Testis (tissue), 3 donors: Measurements from ENCODE around the gene UGT1A10. TPM values are rescaled to one million over a fixed set of nuclear protein-coding genes. Genes with fewer than 3 reads are reported as not detected.

ENCODE experiments used
- DNase-seq: peaks from one replicate; pipeline ENCODE4 v3.0.0-alpha.2; 2019
- H3K27ac ChIP-seq, 2 donors: fragments of 200-600 bp; sonication (generic); one replicate each; pipeline ENCODE4 v1.5.1; 2019
- H3K27me3 ChIP-seq: fragments of 200-600 bp; sonication (generic); one replicate; pipeline ENCODE4 v1.5.1; 2019
- H3K36me3 ChIP-seq: fragments of 200-600 bp; sonication (generic); one replicate; pipeline ENCODE4 v1.5.1; 2017; ENCODE audit warnings: low read depth; ENCODE audit errors: missing control alignments
- H3K4me1 ChIP-seq: fragments of 200-600 bp; sonication (generic); one replicate; pipeline ENCODE4 v1.5.1; 2019
- H3K4me3 ChIP-seq, 2 donors: fragments of 200-600 bp; sonication (generic); one replicate each; pipeline ENCODE4 v1.5.1; 2017 to 2019
- H3K9me3 ChIP-seq: fragments of 200-600 bp; sonication (generic); one replicate; pipeline ENCODE4 v1.5.1; 2017
- CTCF ChIP-seq, 3 experiments: fragments of 450-650 bp in 2 of 3; fragments of 200-600 bp in 1 of 3; sonication (generic) in 1 of 3; IDR thresholded peaks; one replicate each; pipeline ENCODE4 v1.5.1; 2016 to 2019; ENCODE audit warnings: antibody characterized with exemption in 3 of 3, mild to moderate bottlenecking in 2 of 3, moderate library complexity in 1 of 3
- POLR2A ChIP-seq: fragments of 450-650 bp; IDR thresholded peaks from one replicate; pipeline ENCODE4 v1.6.1; 2017; ENCODE audit warnings: antibody characterized with exemption, mild to moderate bottlenecking, moderate library complexity
- WGBS, 2 donors: methylation state at CpG; one replicate each; pipeline ENCODE4 v1.1.5; 2018; 5-methylcytosine and 5-hydroxymethylcytosine counted together
- intact Hi-C: fragments of 100-400 bp; cut with DNase I; formaldehyde crosslinking; loops from one replicate; pipeline ENCODE4 v1.15.1; 2023; ENCODE audit warnings: low total_unique reads
- polyA plus RNA-seq: library from polyadenylated mRNA; stranded (reverse); fragments of 350-450 nt; fragmentation: Illumina TruSeq; extraction: RNeasy Lipid Tissue Mini Kit (QIAGEN cat#74804); gene quantifications from one replicate; pipeline ENCODE4 v1.2.3, GENCODE V29; 2014; ENCODE audit warnings: low read depth, low replicate concordance; ENCODE audit not compliant: insufficient read depth
- total RNA-seq, 2 donors: library from RNA; depleted of rRNA; stranded (reverse); fragments of >200 nt; gene quantifications; one replicate each; pipeline ENCODE4 v1.2.3, GENCODE V29; 2016

Gene UGT1A10
- total and polyA plus RNA-seq, 3 donors from 2014 or later: 0.29 to 0.68 (median 0.31) TPM

GRCh38 chr2:233668605-233669260 lies 32.5 kb downstream of the UGT1A10 start:
- no peak overlapping the region for H3K27ac ChIP-seq
- intact Hi-C loops: no loop called here
- H3K36me3 ChIP-seq: no peaks in the 10 kb centered on the region
- H3K9me3 ChIP-seq: no peaks in the 10 kb centered on the region
- H3K27me3 ChIP-seq: no peaks in the 10 kb centered on the region
- H3K4me3 ChIP-seq: no peak overlapping the region
- no peak for DNase-seq
- WGBS, 2 donors: 88 to 90% methylated on average over 4 of the region's 4 CpGs
- no peak for TF ChIP-seq POLR2A
- no peak for TF ChIP-seq CTCF (IDR thresholded peaks at IDR 0.05)
- H3K4me1 ChIP-seq: no peaks in the 10 kb centered on the region

- Histone ChIP-seq H3K4me3 (no peak within 1 kb of the TSS), H3K27ac (no peak within 1 kb of the TSS), H3K36me3 (no peaks in the 10 kb centered on the region), H3K9me3 (no peaks in the 10 kb centered on the region), H3K27me3 (no peaks in the 10 kb centered on the region), H3K4me1 (no peaks in the 10 kb centered on the region)
- 81 to 84% methylated on average over 5 of the region's 5 CpGs for WGBS, 2 donors
- no peak for DNase-seq
- intact Hi-C loops: no loop called here
- no peak for TF ChIP-seq CTCF (IDR thresholded peaks at IDR 0.05)
- no peak for TF ChIP-seq POLR2A
Measured at GRCh38 chr2:233671290-233672161, 35.3 kb downstream of the UGT1A10 start, which contains the start of gene UGT1A9. Gene UGT1A9, plus strand, starts transcription at chr2:233671898. Its CDS starts 37 bp downstream, at chr2:233671935.

- Histone ChIP-seq H3K36me3 (no peaks in the 10 kb centered on the region), H3K27me3 (no peaks in the 10 kb centered on the region), H3K9me3 (no peaks in the 10 kb centered on the region), H3K4me3 (no peak overlapping the region), H3K27ac (no peak overlapping the region), H3K4me1 (no peaks in the 10 kb centered on the region)
- TF ChIP-seq POLR2A (no peak), CTCF (IDR thresholded peaks at IDR 0.05) (no peak)
- WGBS, 2 donors: 77 to 88% methylated on average over 3 of the region's 3 CpGs
- DNase-seq: no peak
- intact Hi-C loops: no loop called here
Measured at GRCh38 chr2:233672886-233673285, 36.6 kb downstream of the UGT1A10 start.

GRCh38 chr2:233673896-233674295 lies 37.6 kb downstream of the UGT1A10 start:
- H3K27ac ChIP-seq: no peak overlapping the region
- no peak for TF ChIP-seq CTCF (IDR thresholded peaks at IDR 0.05)
- TF ChIP-seq POLR2A: no peak
- no peak overlapping the region for H3K4me3 ChIP-seq
- H3K36me3 ChIP-seq: no peaks in the 10 kb centered on the region
- DNase-seq: no peak
- intact Hi-C loops: no loop called here
- H3K4me1 ChIP-seq: no peaks in the 10 kb centered on the region
- H3K27me3 ChIP-seq: no peaks in the 10 kb centered on the region
- no peaks in the 10 kb centered on the region for H3K9me3 ChIP-seq
